ENCODE data around the gene ZMYND15.

ZMYND15 gene

DNA sequence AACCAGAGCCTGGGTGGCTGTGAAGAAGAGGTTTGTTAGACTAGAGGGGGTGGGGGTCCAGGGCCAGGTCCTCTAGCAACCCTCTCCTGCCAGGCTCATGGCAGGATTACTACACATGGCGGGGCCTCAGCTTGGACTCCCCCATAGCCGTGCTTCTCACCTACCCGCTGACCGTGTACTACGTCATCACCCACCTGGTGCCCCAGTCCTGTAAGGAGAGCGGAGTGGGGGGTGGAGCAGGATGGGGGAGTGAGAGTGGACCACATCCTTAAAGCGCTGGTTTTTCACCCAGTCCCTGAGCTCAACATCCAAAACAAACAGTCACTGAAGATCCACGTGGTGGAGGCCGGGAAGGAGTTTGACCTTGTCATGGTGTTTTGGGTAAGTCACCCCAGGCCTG lies 4.3 kb downstream of the ZMYND15 start:
- no peak for DNase-seq

GRCh38 chr17:4744999-4745969 lies 5.7 kb downstream of the ZMYND15 start:
- DNase-seq, result no peak

DNA sequence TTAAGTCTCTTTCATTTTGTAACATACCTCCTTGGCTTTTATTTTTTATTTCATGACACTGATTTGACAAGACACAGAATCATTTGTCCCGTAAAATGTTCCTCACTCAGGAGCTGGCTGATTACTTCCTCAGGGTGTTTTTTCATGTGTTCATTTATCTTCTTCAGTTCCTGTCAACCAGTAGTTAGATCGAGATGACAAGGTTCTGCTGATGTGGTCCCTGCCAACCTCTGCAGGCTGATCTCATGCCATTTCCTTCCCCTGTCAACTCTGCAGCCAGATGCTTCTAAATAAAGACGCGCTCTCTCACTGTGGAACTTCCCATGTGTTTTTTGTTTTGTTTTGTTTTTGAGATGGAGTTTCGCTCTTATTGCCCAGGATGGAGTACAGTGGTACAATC lies 8.2 kb downstream of the ZMYND15 start:
- no peak for DNase-seq

GRCh38 chr17:4748686-4749085 lies 9.1 kb downstream of the ZMYND15 start:
- no peak for DNase-seq

GRCh38 chr17:4750606-4751005 lies 11.0 kb downstream of the ZMYND15 start:
- no peak for DNase-seq

GRCh38 chr17:4751932-4752331 lies 12.3 kb downstream of the ZMYND15 start:
- DNase-seq, result no peak

DNA sequence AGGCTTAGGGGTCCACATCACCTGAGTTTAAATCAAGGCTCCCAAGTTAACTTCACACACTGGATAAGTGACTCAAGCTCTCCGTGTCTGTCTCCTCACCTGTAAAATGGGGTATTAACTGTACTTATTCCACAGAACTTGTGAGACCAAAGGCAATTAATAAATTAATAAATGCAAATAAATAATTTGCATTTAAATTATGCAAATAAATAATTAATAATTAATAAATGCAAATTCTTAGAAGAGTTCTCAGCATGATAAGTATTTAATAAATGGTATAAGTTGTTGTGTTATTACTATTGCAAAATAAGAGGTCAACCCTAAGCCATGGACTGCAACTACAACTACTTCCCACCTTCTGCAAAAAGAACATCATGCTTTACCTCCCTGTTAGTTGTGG lies 13.8 kb downstream of the ZMYND15 start:
- no peak for DNase-seq

GRCh38 chr17:4759776-4760236 lies 20.2 kb downstream of the ZMYND15 start:
- no peak for DNase-seq

DNA sequence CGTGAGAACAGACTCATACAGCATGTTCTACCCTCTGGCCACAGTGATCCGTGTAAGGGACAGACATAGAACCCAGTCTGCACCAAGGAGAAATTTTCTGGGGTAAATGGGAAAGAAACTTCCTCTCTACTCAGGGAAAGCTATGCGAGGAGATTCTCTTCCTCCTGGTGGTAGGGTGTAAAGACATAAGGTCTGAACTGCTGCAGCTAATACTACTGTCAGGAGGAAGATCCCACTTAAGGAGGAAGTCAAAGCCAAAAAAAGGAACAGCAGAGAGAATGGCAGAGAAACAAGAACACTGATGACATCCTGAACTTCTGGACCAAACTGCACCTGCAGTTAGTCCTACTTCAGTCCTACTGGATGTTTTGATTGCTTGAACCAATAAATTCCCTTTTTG lies 25.0 kb downstream of the ZMYND15 start:
- peak; percentile 22 for DNase-seq

DNA sequence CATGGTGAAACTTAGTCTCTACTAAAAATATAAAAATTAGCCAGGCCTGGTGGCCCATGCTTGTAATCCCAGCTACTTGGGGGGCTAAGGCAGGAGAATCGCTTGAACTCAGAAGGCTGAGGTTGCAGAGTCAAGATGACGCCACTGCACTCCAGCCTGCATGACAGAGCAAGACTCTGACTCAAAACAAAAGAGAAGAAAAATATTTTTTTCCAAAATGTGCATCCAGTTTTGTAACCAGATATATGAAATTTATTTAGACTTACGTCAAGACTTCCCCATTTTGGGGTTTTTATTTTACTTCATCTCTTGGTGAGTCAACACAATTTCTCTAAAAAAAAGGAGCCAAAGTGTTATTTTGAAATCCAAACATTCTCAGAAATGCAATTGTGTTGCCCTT lies 26.6 kb downstream of the ZMYND15 start:
- DNase-seq, result no peak

GRCh38 chr17:4766723-4767122 lies 27.1 kb downstream of the ZMYND15 start:
- DNase-seq, result no peak

- DNase-seq, result no peak
Observed at GRCh38 chr17:4768298-4768697, 28.7 kb downstream of the ZMYND15 start.

GRCh38 chr17:4769628-4770027 lies 30.0 kb downstream of the ZMYND15 start:
- DNase-seq, result no peak

- DNase-seq, result no peak
Observed at GRCh38 chr17:4771519-4772234, 32.0 kb downstream of the ZMYND15 start, which contains the start of gene TM4SF5. TM4SF5 (plus strand) TSS chr17:4771886; CDS start chr17:4771923, 37 bp downstream.

- no peak for DNase-seq
Observed at GRCh38 chr17:4772235-4772613, 32.6 kb downstream of the ZMYND15 start.

DNA sequence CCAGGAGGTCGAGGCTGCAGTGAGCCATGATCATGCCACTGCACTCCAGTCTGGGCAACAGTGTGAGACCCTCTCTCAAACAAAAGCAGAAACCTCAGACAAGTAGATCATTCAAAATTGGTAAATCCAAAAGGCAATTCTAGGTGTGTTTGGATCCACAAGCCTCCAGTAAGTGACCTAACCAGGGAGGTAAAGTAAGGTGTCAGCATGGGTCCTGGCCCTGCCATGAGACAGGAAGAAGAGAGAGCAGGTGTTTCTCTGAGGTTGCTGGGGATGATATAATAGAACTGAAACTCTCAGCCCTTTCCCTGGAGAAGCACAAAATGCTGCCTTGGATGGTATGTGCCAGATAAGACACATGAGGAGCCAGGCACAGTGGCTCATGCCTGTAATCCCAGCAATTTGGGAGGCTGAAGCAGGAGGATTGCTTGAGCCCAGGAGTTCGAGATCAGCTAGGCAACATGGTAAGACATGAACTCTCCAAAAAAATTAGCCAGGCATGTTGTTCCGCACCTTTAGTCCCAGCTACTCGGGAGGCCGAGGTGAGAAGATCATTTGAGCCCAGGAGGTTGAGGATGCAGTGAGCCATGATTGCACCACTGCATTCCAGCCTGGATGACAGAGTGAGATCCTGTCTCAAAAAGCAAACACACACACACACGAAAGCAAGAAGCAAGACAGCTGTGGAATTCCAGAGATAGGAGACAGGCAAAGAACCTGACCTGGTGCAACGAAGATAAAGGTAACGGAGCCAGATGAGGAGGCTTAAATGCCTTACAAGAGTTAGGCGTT lies 38.5 kb downstream of the ZMYND15 start:
- DNase-seq, result no peak

DNA sequence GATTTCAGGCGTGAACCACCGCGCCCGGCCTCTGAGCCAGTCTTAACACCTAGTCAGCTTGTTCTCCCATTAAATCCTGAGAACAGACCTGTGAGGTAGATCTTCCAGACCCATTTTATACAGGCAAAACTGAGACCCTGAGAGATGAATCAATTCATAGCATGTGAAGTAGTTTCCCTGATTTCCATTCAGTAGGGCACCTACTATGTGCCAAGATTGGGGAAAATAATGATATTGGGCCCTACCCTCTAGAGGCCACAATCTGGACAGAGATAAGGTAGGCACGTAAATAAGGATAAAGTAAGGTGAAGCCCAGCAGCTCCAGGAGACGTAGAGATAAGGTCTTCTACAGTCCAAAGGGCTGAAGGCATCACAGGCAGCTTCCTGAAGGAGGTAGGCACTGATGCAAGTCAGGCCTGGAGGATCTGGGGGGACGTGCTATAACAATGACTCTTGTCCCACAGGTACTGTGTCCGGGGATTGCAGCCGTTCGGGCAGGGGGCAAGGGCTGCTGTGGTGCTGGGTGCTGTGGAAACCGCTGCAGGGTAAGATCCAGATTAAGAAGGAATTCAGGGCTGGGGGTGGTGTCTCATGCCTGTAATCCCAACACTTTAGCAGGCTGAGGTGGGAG lies 40.8 kb downstream of the ZMYND15 start:
- no peak for DNase-seq

DNA sequence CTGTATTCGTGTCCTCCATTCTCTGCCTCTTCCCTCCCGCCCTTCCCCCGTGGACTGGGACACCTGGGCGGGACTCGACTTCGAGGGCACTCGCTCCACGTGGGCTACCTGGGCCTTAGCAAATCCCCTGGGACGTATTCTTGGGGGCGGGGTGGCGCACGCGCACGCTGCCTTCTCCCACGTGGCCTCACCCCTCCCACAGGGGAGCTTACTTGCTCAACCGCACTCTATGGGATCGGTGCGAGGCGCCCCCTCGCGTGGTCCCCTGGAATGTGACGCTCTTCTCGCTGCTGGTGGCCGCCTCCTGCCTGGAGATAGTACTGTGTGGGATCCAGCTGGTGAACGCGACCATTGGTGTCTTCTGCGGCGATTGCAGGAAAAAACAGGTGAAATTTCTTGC lies 43.0 kb downstream of the ZMYND15 start:
- no peak for DNase-seq

DNA sequence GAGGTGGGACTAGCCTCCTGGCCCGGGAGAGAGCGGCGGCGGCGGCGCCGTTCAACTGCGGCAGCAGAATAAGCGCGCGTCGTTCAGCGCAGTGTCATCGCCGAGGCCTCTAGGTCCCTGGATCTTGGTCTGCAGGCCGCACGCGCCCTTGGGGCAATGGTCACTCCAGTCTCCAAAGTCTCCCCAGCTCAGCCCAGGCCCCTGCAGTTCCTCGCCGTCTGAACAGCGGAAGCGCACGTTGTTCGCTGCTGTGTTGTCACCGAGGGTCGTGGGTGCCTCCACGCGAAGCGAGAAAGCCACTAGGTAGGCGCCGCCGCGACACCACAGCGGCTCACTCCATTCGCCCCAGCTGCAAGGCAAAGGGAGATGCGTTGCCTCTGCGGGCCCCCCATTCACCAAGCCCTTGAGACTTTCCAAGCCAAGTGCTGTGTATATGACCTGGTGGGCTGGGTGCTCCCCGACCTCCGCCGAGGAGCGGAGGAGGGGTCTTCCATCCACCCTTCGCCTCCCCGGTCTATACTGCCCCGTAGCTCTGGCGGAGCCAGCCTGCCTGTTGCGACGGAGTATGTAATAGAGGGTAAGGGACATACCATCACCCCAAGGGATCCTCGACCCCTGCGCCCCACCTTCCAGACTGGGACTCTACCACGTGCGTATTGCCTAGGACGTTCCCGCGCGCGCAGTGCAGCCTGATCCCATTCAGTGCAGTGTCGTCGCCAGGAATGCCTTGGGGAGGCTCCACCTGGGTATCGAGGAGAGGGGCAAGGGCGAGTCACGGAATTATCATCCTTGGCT lies 45.9 kb downstream of the ZMYND15 start:
- no peak for DNase-seq

GRCh38 chr17:4786106-4786511 lies 46.5 kb downstream of the ZMYND15 start, which contains the start of gene VMO1:
VMO1 (minus strand) TSS chr17:4786364; CDS start chr17:4786352, 12 bp downstream.
- DNase-seq, result no peak

- DNase-seq, result no peak
Observed at GRCh38 chr17:4786516-4786915, 46.9 kb downstream of the ZMYND15 start.

All from GF-D8 (cell line).